HG03196 (cell line): Measurements from ENCODE around the gene TENM3.
"Not testable (repeated sequence)": the region's sequence is repeated elsewhere in the genome, so short reads cannot be mapped to it uniquely, and the experiment has no call there.

Source experiments
- ATAC-seq: cut with Tn5 transposase; IDR thresholded peaks from one replicate; pipeline ENCODE4 v1.9.1; 2021; ENCODE audit not compliant: unreplicated experiment

TENM3 gene

DNA sequence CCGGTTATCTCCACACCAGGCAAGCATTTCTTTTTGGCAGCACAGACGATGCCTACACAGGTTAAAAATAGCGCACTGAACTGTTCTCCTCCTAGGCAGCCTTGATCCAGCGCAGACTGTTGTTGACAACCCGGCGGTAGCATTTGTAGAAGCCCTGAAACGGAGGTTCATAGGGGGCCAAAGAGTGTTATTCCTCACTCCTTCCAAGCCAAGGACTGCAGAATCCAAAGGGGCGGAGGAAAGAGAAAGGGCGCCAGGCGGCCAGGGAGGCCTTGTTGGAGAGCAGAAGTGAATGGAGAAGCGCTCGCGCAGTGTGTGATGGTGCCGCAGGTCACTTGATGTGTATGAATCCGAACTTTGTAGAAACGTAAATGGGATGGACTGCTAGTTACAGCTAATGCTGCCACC is 82.7 kb downstream of the TENM3 start:
- ATAC-seq, result no peak

DNA sequence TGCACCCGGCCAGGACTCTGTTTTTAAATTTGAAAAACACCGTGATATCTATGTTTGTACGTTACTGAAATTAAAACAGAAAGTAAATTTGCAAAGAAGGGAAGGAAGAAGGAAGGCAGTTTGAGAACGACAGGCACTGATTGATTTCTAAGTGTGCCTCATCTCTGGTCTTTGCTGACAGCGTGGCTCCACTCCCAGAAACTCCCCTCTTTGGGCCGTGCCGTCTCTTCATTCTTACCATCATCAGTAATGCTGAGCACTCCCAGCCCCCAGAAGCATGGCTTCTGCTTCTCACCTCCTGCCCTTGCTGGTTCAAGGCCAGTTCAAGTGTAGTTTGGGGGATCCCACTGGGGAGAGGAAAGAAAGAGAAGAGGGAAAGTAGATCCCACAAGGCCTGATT is 85.3 kb downstream of the TENM3 start:
- ATAC-seq, result no peak

DNA sequence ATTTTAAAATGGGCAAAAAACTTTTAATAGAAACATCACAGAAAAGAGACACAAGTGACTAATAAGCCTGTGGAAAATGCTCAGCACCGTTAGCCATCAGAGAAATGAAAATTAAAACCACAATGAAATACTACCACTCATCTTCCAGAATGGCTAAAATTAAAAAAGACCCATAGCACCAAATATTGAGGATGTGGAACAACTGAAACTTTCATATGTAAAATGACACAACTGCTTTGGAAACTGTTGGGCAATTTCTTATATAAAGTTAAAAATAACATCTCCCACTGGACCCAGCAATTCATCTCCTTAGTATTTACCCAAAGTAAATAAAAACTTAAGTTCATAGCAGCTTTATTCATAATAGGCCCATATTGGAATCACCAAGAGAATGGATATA is 94.2 kb downstream of the TENM3 start:
- ATAC-seq, result no peak

DNA sequence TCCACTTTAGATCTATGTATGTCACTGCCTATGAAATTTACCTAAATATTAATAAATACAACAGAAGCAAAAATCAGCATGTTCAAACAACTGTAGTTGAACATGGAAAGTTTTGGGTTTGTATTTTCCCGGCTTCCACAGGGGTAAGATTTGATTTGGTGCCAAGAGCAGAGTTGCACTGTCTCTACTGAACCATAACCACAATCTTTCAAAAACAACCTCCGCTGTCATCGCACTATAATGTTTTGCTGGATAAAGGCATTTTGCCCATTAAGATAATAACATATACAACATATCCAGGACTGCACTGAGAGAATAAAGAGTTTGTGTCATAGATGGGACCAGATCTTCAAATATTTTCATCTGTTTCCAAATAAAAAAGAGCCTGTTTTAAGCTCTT is 94.9 kb downstream of the TENM3 start:
- no peak for ATAC-seq

DNA sequence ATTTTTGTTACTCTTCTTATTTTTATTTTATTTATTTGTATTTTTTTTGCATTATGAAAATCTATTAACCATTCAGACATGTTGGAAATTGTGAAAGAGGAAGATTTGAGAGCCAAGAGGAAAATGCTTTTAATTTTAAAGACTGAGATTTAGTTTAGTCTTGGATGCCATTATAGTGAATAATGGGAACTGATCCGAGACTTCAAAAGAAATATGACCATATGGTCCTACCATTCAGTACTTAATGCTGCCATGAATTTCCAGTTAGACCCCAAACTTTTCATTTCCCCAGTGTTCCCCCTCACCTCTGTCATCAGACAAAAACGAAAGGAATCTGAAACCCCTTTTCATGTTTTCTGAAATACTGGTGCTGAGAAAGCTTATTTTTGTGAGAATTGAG is 95.5 kb downstream of the TENM3 start:
- no peak for ATAC-seq

DNA sequence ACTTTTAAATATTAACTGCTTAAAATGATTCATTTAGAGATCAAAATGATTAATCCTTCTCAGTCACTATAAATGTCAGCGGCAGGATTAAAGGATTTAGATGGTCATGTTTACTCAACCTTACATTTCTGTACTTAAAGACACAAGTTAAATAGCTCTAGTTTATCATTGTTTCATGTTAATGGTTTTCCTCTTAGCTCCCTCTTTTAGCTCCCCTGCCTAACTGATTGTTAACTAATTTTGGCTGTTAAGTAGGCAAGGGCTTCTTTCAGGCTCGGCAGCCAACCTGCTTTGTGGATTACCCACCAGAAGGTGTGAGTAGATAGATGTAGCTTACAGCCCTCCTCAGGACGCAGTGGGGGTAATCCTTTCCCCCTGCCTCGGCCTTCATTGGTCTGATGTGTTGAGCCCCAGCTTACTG is 96.0 kb downstream of the TENM3 start:
- ATAC-seq, result no peak

DNA sequence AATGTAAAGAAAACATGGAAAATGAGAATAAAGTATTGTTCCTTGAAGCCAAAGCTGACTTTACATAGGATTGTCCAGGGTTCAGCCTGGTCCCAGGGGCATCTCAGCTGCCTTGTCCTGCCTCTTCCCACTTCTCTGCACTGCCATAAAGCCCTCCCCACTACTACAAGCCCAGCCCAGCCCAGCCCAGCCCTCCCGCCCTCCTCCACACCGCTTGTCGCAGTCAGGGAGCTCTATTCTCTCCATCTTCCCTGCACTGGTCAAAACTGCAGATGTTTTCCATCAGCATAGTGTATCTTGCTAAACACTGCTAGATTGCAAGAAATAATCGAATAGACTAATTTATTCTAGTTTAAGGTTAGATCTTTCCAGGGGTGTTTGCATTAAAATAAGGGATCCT is 100.3 kb downstream of the TENM3 start:
- ATAC-seq, result no peak

DNA sequence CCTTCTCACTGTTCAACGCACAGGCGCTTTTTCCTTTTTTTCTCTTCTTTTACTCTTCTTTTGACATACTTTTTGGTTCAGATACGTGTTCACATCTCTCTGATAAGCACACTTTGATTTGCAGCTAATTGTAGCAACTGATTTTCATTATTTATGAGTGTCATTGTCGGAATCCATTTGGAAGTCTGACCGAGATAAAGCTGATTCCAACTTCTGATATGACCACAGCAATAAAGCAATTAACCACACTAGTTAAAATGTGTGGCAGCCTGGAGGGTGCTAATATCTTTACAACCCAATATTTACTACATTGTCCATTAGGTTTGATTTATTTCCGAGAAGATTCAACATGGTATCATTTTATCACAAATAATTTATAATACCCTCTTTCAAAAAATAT is 101.8 kb downstream of the TENM3 start:
- no peak for ATAC-seq

DNA sequence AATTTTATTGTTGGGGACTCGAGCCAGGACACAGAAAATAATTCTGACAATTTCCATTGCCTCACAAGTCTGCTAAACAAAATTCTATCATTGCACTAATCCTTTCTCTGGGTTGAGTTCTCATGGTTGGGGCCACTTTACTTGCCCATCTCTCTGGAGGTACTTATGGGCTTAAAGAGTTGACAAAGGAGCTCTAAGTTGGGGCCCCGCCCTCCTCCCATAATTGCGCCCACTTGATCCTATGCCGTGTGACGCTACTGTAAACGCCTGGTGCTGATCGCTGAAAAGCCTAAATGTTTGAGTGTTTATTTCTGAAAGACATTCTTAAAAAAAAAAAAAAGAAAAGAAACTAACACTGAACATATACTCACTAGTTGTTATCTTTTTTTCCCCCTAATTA is 103.0 kb downstream of the TENM3 start:
- no peak for ATAC-seq

DNA sequence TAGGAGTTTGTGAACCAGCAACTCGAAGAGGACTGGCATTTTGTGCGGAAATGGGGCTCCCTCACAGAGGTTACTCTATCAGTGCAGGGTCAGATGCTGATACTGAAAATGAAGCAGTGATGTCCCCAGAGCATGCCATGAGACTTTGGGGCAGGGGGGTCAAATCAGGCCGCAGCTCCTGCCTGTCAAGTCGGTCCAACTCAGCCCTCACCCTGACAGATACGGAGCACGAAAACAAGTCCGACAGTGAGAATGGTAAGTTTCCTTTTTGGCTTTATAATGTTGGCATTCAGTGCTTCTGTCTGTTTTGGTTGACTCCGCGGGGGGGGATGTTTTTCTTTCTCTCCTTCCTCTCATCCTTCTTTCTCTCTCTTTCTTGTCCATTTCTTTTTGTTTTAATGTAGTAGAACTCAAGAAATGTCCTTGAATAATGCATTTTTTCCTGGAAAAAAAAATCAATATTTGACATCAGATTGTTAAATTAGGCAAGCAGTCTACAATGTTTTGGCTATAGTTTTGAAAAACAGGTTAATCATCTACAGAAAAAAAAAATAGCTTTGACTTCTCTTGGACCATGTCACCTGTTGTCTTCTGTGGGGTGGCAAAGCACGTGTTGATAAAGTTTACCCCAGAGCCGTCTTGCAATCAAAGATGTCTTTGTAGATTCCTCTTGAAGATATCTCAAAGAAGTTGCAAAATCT is 103.6 kb downstream of the TENM3 start:
- ATAC-seq, result no peak

DNA sequence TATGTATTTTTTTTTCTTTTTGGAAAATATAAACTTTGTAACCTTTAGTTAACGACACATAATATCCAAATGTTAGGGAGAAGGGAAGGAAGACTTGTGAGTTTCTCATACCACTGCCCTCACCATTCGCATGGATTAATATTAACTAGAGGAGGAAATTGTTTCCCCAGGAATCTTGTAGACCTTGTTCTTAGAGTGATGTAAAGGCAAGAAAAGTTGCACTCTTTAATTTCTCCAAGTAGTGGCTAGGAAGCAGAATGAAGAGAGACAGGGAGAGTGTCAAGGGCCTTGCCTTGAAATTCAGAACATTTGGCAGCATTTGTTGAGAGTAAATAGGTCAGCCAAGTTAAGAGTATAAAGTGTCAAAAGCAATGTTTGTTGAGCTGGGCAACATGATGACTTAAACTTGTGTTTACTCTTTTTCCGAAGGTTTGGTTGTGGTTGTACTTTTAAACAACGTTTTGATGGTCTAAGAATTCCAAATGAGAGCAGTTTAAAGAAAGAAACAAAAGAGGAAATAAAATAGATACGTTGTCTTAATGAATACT is 105.7 kb downstream of the TENM3 start:
- no peak for ATAC-seq

DNA sequence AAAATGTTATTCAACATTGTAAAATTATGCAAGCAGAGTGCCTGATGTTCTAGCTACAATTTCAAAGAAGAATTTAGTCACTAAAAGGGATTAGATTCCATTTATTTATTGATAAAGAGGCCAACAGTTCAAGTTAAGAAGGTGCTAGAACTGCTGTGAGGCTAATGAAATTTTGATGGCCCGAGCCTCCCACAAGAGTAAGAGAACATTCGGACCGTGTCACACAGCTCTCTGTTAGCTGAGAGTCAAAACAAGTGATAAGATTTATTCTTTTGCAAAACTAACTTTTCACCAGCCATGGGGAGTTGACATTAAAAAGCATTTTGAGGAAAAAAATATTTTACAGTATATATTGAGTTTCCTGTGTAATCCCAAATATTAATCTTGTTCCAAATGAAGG is 106.8 kb downstream of the TENM3 start:
- no peak for ATAC-seq

DNA sequence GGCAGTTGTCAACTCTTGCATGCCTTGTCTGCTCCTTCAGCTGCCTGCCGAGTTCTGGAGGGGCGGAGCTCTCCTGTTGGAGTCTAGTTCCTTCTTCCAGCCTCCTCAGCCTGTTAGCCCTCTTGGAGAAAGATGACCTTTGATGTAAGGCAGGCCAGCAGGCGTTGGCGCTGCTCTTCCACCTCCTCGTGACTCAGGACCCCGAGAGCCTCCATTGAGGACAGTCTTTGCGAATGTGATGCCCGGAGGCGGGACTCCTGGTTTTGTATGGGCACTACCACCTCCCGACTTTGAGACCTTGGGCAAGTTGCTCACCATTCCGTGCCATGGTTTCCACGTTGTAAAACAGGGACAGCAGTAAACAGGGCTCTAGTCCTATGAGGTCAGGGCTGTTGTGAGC is 108.3 kb downstream of the TENM3 start:
- no peak for ATAC-seq

DNA sequence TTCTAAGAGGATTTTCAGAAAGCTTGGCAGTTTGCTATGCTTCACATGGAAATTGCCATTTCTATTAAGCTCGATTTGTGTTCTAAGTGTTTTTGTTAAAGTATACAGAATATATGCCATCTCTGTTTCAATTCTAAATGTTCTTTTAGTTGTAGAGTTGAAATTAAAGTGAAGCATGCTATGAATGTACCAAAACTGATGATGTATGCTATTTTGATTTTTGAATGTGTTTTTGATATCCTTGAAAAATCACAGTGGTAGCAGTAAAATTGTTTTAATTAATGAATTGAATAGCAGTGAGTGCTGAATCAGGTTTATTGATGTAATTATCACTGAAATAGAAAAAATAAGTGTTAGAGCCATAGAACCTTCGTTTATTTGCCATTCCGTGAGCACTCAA is 110.9 kb downstream of the TENM3 start:
- no peak for ATAC-seq

DNA sequence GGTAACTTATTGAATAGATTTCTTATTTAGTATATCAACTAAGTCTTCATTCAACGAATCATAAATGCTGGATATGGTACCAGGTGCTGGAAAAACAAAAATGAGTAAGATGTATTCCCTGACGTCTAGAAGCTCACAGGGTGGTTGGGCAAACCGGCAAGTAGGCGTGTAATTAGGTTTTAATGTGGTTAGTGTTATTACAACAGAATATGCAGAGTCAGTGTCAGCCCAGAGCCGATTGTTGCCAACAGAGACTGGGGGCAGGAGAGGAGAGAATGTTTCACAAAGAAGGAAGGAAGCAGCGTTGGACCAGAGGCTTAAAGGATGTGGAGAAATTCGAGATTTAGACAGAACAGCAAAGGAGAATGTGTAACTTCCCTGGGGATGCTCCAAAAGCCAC is 111.7 kb downstream of the TENM3 start:
- ATAC-seq, result no peak

DNA sequence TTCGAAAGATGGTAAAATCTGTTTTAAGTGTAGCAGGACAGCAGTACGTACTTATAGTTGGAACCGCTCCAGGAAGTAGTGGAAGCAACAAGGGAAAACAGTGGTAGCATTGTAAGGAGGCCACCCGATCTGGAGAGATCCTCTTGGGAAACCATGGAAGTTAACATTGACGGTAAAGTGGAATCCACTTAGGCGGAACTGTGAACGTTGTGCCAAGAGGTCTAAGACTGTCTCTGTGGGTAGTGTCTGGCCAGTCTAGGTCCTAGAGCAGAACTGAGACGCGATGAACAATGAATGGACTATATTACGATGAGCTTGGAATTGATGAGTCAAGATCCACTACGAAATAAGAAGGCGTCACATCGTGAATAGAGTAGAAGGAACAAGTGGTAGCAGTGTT is 124.0 kb downstream of the TENM3 start:
- ATAC-seq, result no peak

DNA sequence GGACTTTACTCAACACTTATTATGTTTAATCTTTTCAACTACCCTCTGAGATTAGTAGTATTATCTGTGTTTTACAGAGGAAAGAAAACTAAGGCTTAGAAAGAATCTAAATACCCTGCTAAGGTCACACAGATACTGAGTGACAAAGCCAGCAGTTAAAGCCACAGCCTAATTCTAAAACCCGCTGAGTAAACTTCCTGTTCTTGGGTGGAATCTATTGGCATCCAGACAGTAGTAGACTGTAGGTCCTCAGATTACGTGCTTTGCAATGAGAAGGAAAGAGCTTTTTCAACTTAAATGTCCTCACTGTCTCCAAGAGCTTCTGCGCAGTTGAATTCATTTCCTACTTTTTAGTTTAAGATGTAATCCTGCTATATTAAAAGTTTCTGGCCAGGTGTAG is 126.0 kb downstream of the TENM3 start:
- no peak for ATAC-seq

DNA sequence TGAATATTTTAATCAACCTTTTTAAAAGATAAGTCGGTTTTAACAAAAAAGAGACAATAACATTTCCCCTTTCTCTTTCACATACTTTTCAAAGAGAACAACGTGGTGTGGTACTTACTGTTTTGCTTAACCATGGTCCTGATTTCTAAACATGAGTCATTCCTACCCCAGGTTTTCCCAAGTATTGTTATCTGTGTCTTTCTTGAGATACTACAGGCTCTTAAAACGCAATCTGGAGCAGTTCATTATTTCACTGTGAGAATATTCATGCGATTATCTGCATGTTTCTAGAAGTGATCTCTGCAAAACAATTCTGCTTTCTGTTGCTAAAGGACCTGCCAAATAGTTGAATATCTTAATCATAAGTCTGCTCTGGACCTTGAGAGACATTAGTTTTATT is 127.3 kb downstream of the TENM3 start:
- no peak for ATAC-seq

DNA sequence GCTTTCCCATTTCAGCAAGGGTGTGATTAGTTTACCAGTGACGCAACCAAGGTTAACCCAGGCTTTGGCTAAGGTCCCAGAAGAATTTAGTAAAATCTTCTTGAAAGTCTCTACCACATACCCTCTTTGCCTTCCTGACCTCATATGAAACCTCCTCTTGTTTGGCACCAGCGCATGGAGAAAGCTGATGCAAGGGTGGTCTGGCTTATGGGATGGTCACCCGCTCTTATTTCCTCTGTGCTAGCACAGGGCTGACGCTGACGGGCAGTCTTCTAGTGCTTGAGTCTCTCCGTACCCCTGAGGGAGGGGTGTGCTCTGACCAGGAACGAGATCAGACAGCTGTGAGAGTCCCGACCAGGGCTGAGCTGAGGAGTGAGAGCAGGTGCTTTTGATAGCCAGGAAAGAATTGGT is 137.6 kb downstream of the TENM3 start:
- ATAC-seq, result no peak

DNA sequence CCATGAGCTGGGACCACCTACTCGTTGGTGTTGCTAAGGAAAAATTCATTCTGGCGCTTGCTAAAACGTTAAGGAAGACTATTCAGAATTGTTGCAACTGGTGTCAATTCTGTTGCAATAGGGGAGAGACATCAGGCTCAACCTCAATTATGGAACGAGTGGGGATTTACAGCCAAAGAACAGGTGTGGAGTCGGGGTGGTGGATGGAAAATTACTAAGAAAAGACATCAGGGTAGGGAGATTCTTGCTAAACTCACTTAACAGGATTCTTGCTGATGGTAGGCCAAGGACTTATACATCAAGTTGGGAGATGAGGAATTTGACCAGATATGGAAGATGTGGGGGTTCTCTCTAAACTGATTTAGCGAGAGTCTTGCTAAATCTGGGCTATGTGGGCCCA is 139.7 kb downstream of the TENM3 start:
- ATAC-seq, result no peak

DNA sequence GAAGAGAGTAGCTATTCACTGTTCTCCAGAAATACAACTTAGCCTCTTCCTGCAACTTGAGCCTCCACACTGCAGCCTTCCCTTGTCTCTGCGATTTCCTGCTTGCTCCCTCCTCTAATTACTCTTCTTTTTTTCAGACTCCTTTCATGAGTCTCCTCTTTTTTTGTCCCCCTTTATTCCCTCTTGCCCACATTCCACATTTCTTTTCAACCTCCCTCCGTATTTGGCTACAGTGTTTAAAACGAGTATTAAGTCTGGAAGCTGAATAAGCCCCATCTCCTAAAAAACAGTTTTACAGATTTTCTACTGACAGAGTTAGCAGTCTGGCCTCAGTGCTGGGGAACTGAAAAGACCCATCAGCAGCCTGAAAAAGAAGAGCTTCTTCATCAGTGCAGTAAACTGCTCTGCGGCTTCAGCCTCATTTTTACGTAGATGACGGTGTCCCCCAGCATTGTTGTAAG is 141.5 kb downstream of the TENM3 start:
- no peak for ATAC-seq

DNA sequence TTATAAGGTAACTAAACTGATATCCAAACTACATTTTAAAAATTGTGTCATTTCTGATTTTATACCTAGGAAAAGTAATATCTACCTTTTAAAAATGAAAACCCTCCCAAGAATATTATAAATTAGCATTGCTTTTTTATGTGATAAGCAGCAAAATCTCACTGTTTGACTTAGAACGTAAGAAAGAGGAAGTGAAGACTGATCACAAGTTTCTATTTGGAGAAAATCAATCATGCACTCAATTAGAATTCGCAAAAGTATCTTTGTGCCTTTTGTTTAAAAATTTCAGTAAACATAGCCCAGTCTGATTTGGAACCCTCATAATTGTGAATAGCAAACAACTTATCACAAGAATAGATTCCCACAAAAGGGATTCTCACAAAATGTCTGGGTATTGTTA is 142.7 kb downstream of the TENM3 start:
- peak; percentile 65 for ATAC-seq

DNA sequence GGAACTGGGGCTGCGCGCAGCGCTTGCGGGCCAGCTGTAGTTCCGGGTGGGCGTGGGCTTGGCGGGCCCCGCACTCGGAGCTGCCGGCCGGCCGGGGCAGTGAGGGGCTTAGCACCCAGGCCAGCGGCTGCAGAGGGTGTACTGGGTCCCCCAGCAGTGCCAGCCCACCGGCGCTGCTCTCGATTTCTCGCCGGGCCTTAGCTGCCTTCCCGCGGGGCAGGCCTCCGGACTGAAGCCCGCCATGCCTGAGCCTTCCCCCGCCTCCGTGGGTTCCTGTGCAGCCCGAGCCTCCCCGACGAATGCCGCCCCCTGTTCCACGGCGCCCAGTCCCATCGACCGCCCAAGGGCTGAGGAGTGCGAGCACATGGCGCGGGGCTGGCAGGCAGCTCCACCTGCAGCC is 143.4 kb downstream of the TENM3 start:
- not testable (repeated sequence) for ATAC-seq
